Subcutaneous adipose tissue (tissue), 4 donors: Measurements from ENCODE around the gene PCP4. TPM values are rescaled to one million over a fixed set of nuclear protein-coding genes. Genes with fewer than 3 reads are reported as not detected.

Experiments
- total RNA-seq, 4 donors: library from RNA; depleted of rRNA; stranded (reverse); fragments of >200 nt; gene quantifications; one replicate each; pipeline ENCODE4 v1.1.0, GENCODE V29; 2016
- TF ChIP-seq, protein P1 (sequence below): fragments of 450-650 bp; IDR thresholded peaks from one replicate; pipeline ENCODE4 v1.5.1; 2016; ENCODE audit warnings: low read depth, mild to moderate bottlenecking, control low read depth, antibody characterized with exemption, moderate library complexity

PCP4 gene
- total RNA-seq, 4 donors from 2014 or later: not detected

GRCh38 chr21:39961251-39961650, 94.0 kb downstream of the PCP4 start:
- TF ChIP-seq, protein P1, sequence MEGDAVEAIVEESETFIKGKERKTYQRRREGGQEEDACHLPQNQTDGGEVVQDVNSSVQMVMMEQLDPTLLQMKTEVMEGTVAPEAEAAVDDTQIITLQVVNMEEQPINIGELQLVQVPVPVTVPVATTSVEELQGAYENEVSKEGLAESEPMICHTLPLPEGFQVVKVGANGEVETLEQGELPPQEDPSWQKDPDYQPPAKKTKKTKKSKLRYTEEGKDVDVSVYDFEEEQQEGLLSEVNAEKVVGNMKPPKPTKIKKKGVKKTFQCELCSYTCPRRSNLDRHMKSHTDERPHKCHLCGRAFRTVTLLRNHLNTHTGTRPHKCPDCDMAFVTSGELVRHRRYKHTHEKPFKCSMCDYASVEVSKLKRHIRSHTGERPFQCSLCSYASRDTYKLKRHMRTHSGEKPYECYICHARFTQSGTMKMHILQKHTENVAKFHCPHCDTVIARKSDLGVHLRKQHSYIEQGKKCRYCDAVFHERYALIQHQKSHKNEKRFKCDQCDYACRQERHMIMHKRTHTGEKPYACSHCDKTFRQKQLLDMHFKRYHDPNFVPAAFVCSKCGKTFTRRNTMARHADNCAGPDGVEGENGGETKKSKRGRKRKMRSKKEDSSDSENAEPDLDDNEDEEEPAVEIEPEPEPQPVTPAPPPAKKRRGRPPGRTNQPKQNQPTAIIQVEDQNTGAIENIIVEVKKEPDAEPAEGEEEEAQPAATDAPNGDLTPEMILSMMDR: no peak

- TF ChIP-seq, protein P1: no peak
Measured at GRCh38 chr21:39965026-39965425, 97.8 kb downstream of the PCP4 start.

DNA sequence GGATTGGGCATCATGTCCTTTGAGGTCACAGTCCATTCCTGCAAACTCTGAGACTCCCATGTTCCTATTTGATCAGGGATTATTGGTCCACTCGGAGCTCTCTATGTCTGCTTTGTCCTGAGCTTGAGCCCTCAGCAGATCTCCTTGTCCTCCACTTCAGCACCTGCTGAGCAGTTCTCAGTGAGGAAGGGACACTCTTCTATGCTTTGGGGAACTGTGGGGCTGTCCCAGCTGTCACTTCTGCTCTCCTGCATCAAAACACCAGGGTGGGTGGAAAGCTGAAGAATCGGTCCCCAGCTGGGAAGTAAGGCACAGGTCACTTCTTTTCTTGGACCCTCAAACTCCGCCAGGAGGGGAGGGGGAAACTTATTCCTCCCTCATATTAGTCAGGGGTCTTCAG, 99.5 kb downstream of the PCP4 start:
- TF ChIP-seq, protein P1: no peak

DNA sequence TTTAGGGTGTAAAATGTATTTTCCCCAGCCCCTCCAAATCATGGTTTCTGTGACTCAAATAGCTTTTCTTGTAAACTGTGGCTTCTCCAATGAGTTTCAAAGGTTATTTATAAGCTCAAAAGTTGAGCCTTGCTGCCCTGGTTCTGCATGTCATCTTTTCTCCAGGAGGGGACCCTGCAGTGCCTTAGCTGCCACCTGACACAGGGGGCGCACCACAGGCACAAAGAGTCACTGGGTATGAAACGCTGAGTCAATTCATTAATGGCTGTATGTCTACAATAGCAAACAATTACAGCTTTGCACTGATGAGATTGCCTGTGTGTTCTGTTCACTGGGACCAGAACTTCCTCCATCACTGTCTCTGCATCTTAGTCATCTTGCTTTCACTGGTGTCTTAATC, 100.8 kb downstream of the PCP4 start:
- TF ChIP-seq, protein P1: no peak

GRCh38 chr21:39969691-39970364, 102.6 kb downstream of the PCP4 start:
- TF ChIP-seq, protein P1: no peak

DNA sequence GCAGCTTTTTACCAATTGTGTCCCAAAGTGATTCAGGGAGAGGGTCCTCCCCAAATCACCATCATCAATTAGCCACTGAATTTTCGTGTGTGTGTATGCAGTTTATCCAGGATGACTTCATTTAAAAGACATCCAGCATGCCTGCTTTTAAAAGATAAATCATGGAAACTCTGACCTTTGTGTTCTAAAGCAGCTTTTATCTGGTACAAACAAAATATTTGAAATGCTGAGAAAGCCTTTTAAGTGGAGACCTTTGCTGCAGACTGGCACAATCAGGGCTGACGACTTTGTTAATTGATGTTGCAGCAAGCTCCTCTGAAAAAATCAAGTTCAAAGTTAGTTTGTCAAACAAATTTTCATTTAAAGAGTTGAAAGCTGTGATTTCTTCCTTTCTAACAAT, 104.7 kb downstream of the PCP4 start:
- TF ChIP-seq, protein P1: no peak

DNA sequence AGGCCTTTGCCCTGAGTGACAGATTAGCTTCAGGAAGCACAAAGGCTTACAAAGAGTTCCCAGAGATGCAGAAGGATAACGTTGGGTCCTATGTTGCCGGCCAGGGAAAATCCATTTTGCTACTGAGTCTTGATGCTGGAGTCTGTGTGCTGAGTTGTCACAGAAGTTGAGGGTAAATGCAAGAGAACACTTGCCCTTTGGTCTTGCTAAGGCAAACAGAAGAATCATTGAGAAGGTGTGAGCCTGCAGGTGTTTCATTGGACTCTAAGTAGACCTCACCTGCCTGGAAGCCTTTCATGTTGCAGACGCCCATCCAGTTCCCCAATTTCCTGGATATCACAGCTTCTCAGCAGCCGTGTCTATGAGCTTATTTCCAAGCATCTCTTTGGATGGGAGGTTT, 105.2 kb downstream of the PCP4 start:
- TF ChIP-seq, protein P1: no peak
